Activated CD8-positive, alpha-beta memory T cell treated with anti-CD3 and anti-CD28 coated beads for 24 hours (primary cell): ENCODE data around the gene MYO7B.

Experiments used
- DNase-seq: peaks from one replicate; pipeline ENCODE4 v3.0.0-alpha.2; 2020

MYO7B gene

DNA sequence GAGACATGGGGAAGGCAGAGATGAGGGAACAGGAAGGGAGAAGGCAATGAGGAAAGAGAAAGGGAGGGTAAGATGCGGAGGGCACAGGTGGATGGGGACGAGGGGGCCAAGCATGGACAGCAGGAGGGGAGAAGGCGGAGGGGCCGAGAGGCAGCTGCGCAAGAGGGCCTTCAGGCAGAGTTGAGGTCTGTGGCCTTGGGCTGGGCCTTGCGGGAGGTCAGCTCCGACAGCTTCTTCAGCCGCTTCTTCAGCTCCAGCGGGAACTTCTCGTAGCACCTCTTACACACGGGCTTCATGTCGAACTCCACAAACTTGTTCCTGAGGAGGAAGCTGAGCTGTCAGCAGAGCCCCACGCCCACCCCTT, 103.6 kb downstream of the MYO7B start:
- no peak for DNase-seq

GRCh38 chr2:127640082-127641072, 104.9 kb downstream of the MYO7B start:
- peak; percentile 74 for DNase-seq

DNA sequence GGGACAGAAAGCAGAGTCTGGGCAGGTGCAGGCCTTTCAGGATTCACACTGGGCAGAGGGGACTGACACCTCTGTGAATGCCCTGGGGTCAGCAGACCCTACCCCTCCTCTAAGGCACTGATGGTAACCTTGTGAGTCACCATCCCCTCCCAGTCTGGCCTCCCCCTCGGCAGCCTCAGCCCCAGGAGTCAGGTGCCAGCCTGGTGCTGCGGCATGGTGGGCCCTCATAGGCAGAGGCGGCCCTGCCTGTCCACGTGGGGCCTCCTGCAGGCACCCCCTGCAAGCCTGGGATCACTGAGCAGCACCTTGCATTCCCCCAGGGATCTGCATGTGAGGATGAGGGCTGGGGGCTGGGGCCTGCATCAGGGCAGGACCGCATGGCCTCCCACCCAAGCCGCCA, 105.7 kb downstream of the MYO7B start:
- no peak for DNase-seq

DNA sequence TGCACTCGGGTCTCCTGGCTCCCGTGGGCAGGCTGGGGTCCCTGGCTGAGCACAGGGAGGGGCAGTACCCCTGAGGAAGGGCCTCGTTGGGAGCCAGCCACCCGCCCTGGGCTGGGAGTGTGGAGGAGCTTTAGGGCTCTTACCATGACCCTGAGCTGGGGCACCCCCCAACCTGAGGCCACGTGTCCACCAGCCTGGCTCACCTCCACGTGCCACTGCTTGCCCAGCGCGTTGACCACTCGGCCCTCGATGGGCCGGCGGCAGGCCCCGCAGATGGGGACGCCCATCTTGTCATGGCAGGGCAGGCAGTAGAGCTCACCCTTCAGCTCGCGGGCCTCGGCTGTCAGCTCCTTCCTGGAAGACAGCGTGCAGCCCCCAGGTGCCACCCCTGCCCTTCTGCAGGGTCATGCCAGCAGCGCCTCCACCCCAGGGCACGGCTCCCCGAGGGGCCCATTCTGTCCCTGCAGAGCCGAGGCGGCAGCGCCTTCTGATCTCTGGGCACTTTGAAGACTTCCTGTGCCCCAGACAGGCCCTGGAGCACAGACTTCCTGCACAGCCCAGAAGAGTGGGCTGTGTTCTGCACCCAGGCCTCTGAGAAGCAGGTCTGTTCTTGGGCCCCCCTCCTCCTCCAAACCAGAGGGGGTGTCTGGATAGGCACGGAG, 106.5 kb downstream of the MYO7B start:
- peak; percentile 86 for DNase-seq

GRCh38 chr2:127642706-127643438, 107.4 kb downstream of the MYO7B start:
- DNase-seq, result no peak

- no peak for DNase-seq
Measured at GRCh38 chr2:127643439-127644065, 108.1 kb downstream of the MYO7B start.

- no peak for DNase-seq
Measured at GRCh38 chr2:127644066-127645025, 108.9 kb downstream of the MYO7B start.

DNA sequence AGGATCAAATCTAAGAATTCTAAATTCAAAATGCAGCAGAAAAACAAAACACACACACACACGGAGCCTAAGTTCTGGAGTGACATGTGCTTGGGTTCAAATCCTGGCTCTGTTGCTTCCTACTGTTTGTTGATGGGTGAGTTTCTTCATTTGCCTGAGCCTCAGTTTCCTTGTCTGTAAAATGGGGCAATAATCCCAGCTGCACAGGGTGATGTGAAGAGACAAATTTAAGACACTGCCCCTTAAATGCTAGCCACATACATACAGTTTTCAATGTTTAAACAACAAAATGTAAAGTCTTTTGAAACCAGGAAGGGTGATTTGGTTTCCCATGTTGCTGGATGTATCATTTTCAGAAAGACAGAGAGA, 109.5 kb downstream of the MYO7B start:
- no peak for DNase-seq

DNA sequence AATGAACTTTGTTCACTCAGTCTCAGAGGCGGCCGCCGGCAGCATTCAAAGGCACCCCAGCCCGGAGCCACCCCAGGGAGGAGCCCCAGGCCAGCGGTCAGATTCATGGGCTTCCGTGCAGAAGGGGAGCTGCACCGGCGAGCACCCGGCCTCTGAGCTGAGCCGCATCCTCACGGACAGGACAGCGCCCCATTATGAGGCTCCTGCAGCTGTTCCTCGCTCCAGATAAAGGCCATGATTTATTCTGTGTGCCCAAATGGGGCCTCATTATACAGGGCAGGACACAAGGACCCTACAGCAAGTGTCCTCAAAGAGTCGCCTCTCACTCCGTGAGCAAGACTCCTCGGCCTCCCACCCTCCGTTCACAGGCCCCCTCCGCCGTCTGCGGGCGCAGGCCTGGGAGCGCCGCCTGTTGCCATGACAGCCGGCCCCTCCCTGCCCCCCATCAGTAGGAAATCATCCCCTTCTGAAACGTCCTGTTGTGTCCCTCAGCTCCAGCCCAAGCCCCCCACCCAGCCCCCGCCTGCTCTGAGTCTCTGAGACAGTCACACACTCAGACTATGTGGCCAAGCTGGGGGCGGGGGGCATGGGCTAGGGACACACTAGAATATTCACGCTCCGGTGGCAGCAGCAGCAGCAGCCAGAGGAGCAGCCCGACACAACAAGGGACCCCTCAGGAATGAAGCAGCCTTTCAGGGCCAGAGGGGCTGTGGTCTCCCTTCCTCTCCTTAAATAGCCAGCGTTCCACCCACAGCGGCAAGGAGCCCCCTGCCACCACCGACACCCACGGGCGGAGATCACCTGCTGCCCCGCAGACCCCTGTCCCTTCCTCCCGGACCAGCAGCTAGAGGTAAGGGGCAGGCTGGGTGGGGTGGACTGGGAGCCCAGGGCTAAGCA, 110.2 kb downstream of the MYO7B start, which contains the start of gene GPR17:
TSS of gene GPR17 (plus strand) at position 759 of the 897 bp plus-strand sequence. CDS start 4,583 bp downstream, outside the sequence.
- no peak for DNase-seq

DNA sequence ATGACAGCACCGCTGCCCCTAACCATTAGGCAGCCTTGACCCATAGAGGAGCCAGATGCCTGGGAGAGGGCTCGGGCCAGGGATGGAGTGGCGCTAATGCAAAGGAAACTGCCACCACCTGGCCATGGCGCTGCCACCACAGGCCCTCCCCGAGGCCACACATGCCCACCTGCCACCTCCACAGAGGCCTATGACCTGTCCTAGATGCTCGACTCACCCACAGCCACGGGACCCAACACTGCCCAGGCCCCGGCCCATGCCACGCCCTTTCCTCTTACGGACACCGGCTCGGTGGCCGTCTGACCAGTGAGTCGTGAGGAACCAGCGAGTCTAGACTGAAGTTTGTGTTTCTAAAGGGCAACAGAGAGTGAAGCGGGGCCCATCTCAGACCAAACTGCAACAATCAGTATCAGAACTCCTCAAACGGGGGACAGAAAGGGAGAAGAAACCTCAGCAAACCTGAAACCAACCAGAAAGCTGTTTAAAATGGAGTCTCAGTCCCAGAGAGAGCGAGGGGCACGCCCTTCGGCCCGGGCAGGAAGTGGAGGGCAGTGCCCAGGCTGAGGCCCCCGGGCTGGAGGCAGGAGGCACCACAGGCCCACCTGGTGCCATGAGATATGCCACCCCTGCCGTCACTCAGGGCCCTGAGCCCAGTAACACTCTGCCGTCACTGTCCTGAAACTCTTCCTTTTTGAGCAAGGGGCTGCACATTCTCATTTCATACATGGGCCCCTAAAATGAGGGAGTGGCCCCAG, 111.2 kb downstream of the MYO7B start:
- no peak for DNase-seq

DNA sequence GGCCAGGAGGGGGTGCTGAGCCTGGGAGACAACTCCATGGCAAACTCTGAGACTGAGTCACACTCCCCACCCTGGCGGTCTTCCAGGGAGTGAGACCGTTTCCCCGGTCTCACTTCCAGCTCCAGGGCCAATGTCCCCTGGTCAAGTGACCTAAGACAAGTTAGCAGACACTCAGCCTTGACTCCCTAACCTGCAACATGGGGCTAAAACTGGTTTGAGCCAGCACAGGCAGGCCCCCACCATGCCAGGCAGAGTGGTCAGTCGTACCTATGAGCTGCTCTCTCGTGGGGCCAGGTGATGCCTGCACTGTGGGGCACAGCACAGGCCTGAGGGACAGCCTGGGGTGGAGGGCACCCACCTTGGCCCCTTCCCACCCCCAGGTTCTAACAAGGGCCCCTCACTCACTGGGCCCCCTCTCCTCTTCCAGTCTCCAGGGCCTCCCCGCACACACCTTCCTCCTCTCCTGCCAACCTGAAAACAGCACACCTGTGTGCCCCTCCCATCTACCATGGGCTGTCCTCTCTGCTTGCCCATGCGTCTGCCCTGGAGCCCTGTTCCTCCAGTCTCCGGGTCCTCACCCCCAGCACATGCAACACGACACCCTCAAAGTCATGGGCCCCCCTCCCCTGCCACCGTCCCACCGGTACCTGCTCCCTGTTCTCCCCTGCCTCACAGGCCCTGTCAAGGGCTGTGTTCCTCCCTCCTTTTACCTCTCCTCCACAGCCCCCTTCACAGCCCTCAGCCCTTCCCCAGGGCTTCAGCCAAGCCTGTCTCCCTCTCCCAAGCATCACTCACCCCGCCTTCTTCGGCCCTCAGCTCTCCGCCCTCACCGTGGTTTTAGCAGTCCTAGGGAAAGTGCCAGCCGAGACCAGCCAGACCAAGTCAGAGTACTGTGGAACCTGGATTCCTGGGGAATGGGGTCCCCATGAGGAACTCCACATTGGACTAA, 112.0 kb downstream of the MYO7B start:
- no peak for DNase-seq

- no peak for DNase-seq
Measured at GRCh38 chr2:127648321-127648720, 112.8 kb downstream of the MYO7B start.

- peak; percentile 68 for DNase-seq
Measured at GRCh38 chr2:127649100-127649611, 113.7 kb downstream of the MYO7B start.

DNA sequence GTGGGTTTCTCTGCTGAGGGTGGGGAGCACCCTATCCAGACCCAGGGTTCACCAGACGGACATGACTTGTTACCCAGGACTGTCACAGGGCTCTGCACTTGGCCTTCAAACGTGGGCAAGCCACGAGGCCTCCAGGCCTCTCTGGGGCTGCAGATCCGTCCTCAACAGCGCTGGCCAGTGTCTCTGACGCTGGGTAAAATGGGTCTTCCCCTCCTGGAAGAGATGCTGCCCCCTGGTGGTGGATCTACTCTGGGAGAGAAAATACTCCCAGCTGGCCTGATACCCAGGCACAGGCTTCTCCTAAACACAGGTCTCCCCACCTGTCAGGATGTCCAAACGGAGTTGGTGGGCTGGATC, 114.2 kb downstream of the MYO7B start:
- peak; percentile 96 for DNase-seq

- no peak for DNase-seq
Measured at GRCh38 chr2:127650041-127650784, 114.7 kb downstream of the MYO7B start.

DNA sequence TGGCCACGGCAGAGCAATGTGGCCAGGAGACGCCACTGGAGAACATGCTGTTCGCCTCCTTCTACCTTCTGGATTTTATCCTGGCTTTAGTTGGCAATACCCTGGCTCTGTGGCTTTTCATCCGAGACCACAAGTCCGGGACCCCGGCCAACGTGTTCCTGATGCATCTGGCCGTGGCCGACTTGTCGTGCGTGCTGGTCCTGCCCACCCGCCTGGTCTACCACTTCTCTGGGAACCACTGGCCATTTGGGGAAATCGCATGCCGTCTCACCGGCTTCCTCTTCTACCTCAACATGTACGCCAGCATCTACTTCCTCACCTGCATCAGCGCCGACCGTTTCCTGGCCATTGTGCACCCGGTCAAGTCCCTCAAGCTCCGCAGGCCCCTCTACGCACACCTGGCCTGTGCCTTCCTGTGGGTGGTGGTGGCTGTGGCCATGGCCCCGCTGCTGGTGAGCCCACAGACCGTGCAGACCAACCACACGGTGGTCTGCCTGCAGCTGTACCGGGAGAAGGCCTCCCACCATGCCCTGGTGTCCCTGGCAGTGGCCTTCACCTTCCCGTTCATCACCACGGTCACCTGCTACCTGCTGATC, 115.4 kb downstream of the MYO7B start:
- DNase-seq, result no peak

GRCh38 chr2:127651381-127651809, 115.9 kb downstream of the MYO7B start:
- DNase-seq, result no peak
